Lung (tissue), 12 donors: ENCODE results near the gene DRAM1. TPM values are rescaled to one million over a fixed set of nuclear protein-coding genes. Genes with fewer than 3 reads are reported as not detected.

Source experiments
- ATAC-seq: fragments of 200-7000 bp; cut with Tn5 transposase; one replicate; pipeline ENCODE4 v1.9.1; 2020; ENCODE audit warnings: moderate number of reproducible peaks; ENCODE audit not compliant: insufficient read depth, low FRiP score
- DNase-seq, 3 donors: peaks; one replicate each; pipeline ENCODE4 v3.0.0-alpha.2; 2013 to 2017
- H3K27ac ChIP-seq, 2 donors: one replicate each; pipeline ENCODE4 v1.5.1; 2013; ENCODE audit warnings: mild to moderate bottlenecking in 2 of 2, moderate library complexity in 2 of 2, control low read depth in 1 of 2, inconsistent platforms in 1 of 2, low read depth in 1 of 2, low read length in 1 of 2
- H3K27me3 ChIP-seq, 3 donors: one replicate each; pipeline ENCODE4 v1.5.1; 2013; ENCODE audit warnings: low read length in 2 of 3; ENCODE audit not compliant: control insufficient read depth in 3 of 3, insufficient read depth in 3 of 3
- H3K36me3 ChIP-seq, 4 donors: one replicate each; pipeline ENCODE4 v1.5.1; 2013; ENCODE audit warnings: low read length in 4 of 4, mild to moderate bottlenecking in 1 of 4, moderate library complexity in 1 of 4; ENCODE audit not compliant: control insufficient read depth in 4 of 4, insufficient read depth in 4 of 4
- H3K4me1 ChIP-seq, 5 donors: one replicate each; pipeline ENCODE4 v1.5.1; 2013; ENCODE audit warnings: low read length in 5 of 5, mild to moderate bottlenecking in 2 of 5, moderate library complexity in 1 of 5; ENCODE audit not compliant: control insufficient read depth in 5 of 5, insufficient read depth in 5 of 5
- H3K4me3 ChIP-seq: one replicate; pipeline ENCODE4 v1.5.1; 2013; ENCODE audit warnings: mild to moderate bottlenecking, control low read depth, moderate library complexity
- H3K9ac ChIP-seq, 2 donors: one replicate each; pipeline ENCODE4 v1.5.1; 2013; ENCODE audit warnings: low read length in 2 of 2, control low read depth in 1 of 2; ENCODE audit not compliant: insufficient read depth in 1 of 2
- H3K9me3 ChIP-seq, 4 donors: one replicate each; pipeline ENCODE4 v1.5.1; 2013; ENCODE audit warnings: low read length in 3 of 4, mild to moderate bottlenecking in 1 of 4, moderate library complexity in 1 of 4; ENCODE audit not compliant: control insufficient read depth in 4 of 4, insufficient read depth in 3 of 4
- WGBS, 2 donors: extraction: QIAGEN DNeasy Blood & Tissue Kit; methylation state at CpG; one replicate each; pipeline ENCODE4 v1.1.7; 2013; 5-methylcytosine and 5-hydroxymethylcytosine counted together
- polyA plus RNA-seq, 2 donors: library from polyadenylated mRNA; stranded (reverse); fragments of 200-250 nt; gene quantifications; one replicate each; pipeline ENCODE4 v1.2.1, GENCODE V29; 2013
- total RNA-seq, 2 donors: library from RNA; depleted of rRNA in 1 of 2; stranded (reverse); fragments of >200 nt in 1 of 2; gene quantifications; one replicate each; pipeline ENCODE4 v1.2.1, GENCODE V29; 2014 to 2021
- TF ChIP-seq, protein P1 (sequence below): IDR thresholded peaks from 2 replicates; pipeline ENCODE4 v1.5.1; 2012; ENCODE audit warnings: mild to moderate bottlenecking; ENCODE audit errors: control extremely low read depth, extremely low read depth
- donor health status: control.
- donor health status: control.
- donor health status: Bipolar disorder and iron deficiency.
- donor health status: healthy.
- donor health status: DM: yes; HTN: yes; CAD: no.

Gene DRAM1
- total and polyA plus RNA-seq, 4 donors = 64.5 to 95.2 (median 74.7) TPM

GRCh38 chr12:101878243-101878821 lies 952 bp downstream of the DRAM1 start:
- WGBS, 2 donors = 6 to 9% methylated on average over 7 of the region's 7 CpGs
- Histone ChIP-seq H3K9me3 (no peaks in the 10 kb centered on the region), H3K4me1 (peaks cover 0 to 4% (median 0%) of the 10 kb centered on the region in 5 donors), H3K27ac (peak overlapping the region in 1 of 2 donors; percentile 100), H3K36me3 (peaks cover 0 to 4% (median 2%) of the 10 kb centered on the region in 4 donors), H3K27me3 (no peaks in the 10 kb centered on the region), H3K9ac (peak overlapping the region in 1 of 2 donors; percentile 78), H3K4me3 (peak overlapping the region; percentile 87)
- no peak for ATAC-seq
- TF ChIP-seq, protein P1, sequence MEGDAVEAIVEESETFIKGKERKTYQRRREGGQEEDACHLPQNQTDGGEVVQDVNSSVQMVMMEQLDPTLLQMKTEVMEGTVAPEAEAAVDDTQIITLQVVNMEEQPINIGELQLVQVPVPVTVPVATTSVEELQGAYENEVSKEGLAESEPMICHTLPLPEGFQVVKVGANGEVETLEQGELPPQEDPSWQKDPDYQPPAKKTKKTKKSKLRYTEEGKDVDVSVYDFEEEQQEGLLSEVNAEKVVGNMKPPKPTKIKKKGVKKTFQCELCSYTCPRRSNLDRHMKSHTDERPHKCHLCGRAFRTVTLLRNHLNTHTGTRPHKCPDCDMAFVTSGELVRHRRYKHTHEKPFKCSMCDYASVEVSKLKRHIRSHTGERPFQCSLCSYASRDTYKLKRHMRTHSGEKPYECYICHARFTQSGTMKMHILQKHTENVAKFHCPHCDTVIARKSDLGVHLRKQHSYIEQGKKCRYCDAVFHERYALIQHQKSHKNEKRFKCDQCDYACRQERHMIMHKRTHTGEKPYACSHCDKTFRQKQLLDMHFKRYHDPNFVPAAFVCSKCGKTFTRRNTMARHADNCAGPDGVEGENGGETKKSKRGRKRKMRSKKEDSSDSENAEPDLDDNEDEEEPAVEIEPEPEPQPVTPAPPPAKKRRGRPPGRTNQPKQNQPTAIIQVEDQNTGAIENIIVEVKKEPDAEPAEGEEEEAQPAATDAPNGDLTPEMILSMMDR = no peak
- DNase-seq = peak in 2 of 3 donors; percentile 19 to 25

DNA sequence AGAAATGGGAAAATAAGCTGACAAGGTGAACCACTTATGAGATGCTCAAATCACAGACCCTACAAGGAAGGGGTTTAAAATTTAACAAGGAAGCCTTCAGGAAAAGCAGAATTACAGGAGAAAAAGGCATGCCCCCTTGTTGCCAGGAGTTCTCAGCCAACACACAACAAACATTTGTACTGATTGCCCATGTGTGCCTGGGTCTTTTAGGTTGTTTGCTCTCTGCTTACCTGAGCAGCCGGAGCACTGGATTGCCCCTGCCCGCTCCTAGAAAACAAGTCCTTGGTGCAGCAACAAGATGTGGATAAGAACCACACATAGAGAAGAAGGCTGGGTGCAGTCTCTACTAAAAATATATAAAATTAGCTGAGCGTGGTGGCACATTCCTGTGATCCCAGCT lies 3.4 kb downstream of the DRAM1 start:
- TF ChIP-seq, protein P1 = no peak

GRCh38 chr12:101881228-101881627 lies 3.8 kb downstream of the DRAM1 start:
- H3K4me1 ChIP-seq = peaks cover 0 to 5% (median 0%) of the 10 kb centered on the region in 5 donors
- peak overlapping the region in 1 of 2 donors; percentile 15 for H3K27ac ChIP-seq

More for the DNA sequence above, 3.4 kb downstream of the DRAM1 start:
- H3K27me3 ChIP-seq = no peaks in the 10 kb centered on the region
- 74 to 95% methylated on average over 3 of the region's 3 CpGs for WGBS, 2 donors
- H3K9me3 ChIP-seq = no peaks in the 10 kb centered on the region
- ATAC-seq = no peak
- peaks cover 0 to 5% (median 0%) of the 10 kb centered on the region in 5 donors for H3K4me1 ChIP-seq
- H3K36me3 ChIP-seq = peaks cover 0 to 4% (median 2%) of the 10 kb centered on the region in 4 donors
- H3K9ac ChIP-seq = no peak overlapping the region
- no peak for DNase-seq
- no peak overlapping the region for H3K4me3 ChIP-seq
- peak overlapping the region in 1 of 2 donors; percentile 15 for H3K27ac ChIP-seq

More at GRCh38 chr12:101881228-101881627, 3.8 kb downstream of the DRAM1 start:
- 77 to 85% methylated on average over 4 of the region's 4 CpGs for WGBS, 2 donors
- no peak for DNase-seq
- Histone ChIP-seq H3K9me3 (no peaks in the 10 kb centered on the region), H3K4me3 (no peak overlapping the region), H3K36me3 (peaks cover 0 to 4% (median 2%) of the 10 kb centered on the region in 4 donors), H3K9ac (no peak overlapping the region), H3K27me3 (no peaks in the 10 kb centered on the region)
- TF ChIP-seq, protein P1 = no peak
- ATAC-seq = no peak
